Osteocyte (in vitro differentiated cells): Measurements from ENCODE around the gene EHD3. TPM values are rescaled to one million over a fixed set of nuclear protein-coding genes. Genes with fewer than 3 reads are reported as not detected.

ENCODE experiments used
- total RNA-seq: library from RNA; stranded (reverse); gene quantifications from 2 replicates; pipeline ENCODE4 v1.2.1, GENCODE V29; 2021

The EHD3 gene
- total RNA-seq, 1 donor from 2014 or later = 25.9 TPM

Other genes with a start within 250 kb of the EHD3 start
- gene GALNT14, start 95.7 kb upstream of the EHD3 start, total RNA-seq = 3.6 and 4.1 TPM in 2 replicates
- 0.13 and 0.24 TPM in 2 replicates for gene CAPN14, start 16.6 kb upstream of the EHD3 start, total RNA-seq
- gene XDH, start 180.6 kb downstream of the EHD3 start, total RNA-seq = 0.78 and 0.99 TPM in 2 replicates